GM12874 (cell line): ENCODE measurements around the gene DECR2.

Experiments
- TF ChIP-seq, protein P1 (sequence below): IDR thresholded peaks from 2 replicates; pipeline ENCODE4 v1.5.1; 2011; ENCODE audit warnings: low read depth, mild to moderate bottlenecking, control low read depth, low read length, moderate library complexity; ENCODE audit not compliant: insufficient read depth

DECR2 gene

DNA sequence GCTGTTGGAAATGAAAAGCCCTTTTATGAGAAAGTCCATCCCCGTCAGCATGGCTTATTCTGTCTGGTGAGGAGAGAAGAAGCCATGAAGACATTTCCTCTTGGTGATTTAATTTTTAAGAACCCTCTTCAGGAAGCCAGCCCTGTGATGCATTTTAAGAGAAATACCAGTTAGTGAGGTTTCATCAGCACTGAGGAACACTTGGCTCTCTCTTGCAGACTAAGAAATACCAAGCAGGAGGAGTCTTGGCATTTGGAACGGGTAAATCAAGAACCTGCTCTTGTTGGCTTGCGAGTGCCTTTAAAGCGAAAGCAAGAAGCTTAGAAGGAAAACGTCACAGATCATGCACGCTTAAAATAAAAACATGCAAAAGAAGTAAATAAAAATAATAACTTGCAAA, 41.3 kb downstream of the DECR2 start:
- TF ChIP-seq, protein P1, sequence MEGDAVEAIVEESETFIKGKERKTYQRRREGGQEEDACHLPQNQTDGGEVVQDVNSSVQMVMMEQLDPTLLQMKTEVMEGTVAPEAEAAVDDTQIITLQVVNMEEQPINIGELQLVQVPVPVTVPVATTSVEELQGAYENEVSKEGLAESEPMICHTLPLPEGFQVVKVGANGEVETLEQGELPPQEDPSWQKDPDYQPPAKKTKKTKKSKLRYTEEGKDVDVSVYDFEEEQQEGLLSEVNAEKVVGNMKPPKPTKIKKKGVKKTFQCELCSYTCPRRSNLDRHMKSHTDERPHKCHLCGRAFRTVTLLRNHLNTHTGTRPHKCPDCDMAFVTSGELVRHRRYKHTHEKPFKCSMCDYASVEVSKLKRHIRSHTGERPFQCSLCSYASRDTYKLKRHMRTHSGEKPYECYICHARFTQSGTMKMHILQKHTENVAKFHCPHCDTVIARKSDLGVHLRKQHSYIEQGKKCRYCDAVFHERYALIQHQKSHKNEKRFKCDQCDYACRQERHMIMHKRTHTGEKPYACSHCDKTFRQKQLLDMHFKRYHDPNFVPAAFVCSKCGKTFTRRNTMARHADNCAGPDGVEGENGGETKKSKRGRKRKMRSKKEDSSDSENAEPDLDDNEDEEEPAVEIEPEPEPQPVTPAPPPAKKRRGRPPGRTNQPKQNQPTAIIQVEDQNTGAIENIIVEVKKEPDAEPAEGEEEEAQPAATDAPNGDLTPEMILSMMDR, result no peak

DNA sequence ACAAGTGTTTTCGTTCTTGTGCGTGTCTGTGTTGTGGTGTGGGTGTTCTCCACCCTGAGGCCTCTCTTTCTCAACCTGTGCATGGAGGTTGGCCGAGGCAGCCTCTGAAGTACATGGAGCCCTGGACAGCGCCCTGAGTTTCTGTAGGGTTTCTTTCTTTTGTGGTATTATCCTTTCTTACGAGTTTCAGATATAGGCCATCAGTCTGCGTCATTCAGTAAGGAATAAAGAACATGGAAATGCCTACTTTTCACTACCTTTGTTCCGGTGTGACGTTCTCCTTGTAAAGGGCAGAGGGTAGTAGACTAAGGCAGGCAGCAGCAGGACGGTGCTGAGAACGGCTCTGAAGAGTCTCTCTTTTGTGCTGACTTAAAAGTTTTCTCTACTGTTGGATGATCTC, 42.3 kb downstream of the DECR2 start:
- TF ChIP-seq, protein P1, result no peak

DNA sequence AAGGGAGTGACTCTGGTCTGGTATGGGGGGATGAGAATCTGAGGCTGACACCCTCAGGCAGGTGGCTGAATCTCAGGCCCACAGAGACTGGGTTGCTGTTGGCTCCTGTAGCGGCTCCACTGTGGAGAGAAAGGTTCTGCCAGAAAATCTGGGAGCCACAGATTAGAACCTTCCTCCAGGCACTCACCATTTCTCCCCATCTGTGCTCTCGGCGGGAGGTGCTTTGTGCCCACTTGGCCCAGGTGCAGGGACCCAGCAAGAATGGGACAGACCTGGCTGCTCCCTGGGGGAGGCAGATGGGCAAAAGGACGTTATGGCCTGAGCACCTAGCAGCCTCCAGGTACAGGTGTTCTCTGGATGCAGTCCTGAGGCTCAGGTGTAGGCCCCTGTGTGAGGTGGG, 43.9 kb downstream of the DECR2 start:
- TF ChIP-seq, protein P1, result no peak

DNA sequence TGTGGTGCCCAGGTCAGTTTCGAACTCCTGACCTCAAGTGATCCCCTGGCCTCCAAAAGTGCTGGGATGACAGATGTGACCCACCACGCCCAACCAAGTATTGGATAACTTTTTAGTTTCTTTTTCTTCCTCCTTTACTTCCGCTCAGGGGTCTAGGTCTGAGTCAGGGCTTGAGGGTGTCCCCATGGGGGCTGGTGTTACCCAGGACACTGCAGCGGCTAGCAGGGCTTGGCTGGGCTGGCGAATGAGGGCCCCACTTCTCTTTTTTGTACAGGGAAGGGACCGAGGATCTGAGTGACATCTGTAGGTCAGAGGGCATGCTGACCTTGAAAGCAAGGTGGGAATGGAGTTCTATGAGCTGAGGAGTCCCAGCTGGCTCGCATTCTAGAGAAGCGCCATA, 48.7 kb downstream of the DECR2 start:
- TF ChIP-seq, protein P1, result no peak

DNA sequence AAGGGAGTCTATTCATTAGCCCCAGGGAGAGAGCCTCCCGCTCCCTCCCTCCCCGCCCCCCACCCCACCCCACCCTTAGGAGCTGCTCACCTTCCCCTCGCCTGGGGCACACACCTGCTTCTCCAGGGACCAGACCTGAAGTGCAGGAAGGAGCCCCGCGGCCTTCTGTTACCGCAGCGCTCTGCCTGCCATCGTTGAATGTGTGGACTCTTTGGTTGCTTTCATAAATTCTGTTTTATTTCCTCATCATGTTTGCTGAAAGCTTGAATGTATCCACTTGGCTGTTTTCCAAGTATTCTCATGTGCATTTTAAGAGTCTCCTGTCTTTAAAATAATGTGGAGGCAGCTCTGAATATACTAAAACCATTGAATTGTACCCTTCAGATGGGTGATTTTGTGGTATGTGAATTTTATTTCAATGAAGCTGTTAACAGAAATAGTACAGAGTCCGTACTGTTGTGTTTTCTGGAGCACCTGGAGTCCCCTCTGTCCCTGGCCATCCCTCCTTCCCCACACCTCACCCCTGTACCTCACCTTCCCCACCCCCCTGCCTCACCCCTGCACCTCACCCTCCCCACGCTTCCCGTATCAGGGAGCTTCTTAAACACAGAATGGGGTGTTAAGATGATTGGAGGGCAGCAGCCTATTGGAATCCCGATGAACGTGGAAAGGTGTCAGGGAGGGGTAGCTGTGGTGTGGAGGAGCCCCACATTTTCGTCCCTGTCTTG, 49.3 kb downstream of the DECR2 start:
- TF ChIP-seq, protein P1, result no peak

DNA sequence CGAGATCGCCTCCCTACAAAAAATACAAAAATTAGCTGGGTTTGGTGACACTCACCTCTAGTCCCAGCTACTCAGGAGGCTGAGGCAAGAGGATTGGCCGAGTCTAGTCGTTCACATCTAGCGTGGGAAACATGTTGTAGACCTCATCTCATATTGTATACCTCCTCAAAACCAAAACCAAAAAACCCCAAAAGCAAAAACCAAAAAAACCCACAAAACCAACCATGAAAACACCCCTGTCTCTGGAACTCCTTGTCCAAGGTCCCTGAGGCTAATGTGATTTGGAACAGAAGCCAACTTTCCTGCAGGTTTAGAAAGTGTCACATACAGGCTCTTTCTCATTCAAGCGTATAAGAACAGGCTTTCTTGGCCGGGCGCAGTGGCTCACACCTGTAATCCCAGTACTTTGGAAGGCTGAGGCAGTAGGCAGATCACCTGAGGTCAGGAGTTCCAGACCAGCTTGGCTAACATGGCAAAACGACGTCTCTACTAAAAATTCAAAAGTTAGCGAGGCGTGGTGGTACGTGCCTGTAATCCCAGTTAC, 52.8 kb downstream of the DECR2 start:
- TF ChIP-seq, protein P1, result no peak

DNA sequence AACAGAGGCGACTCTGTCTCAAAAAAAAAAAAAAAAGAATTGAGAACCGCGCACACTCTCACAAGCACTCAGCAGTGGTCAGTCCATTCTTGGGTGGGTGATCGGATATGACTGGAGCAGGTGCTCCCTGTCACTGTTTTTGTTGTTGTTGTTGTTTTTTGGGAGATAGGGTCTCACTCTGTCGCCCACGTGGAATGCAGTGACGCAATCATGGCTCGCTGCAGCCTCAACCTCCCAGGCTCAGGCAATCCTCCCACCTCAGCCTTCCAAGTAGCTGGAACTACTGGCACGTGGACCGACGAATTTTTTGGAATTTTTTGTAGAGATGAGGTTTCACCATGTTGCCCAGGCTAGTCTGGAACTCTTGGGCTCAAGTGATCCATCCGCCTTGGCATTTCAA, 53.8 kb downstream of the DECR2 start:
- TF ChIP-seq, protein P1, result no peak
